Activated naive CD4-positive, alpha-beta T cell treated with anti-CD3 and anti-CD28 coated beads, Interleukin-2, amount 50 U/mL, for 24 hours (primary cell): ENCODE data around the gene GAPDHS.
A peak's percentile ranks its signal among the peaks of the same experiment; 100 is the strongest.

Experiments used
- H3K27ac Mint-ChIP-seq: one replicate; pipeline ENCODE4 v1.8.0; 2021; ENCODE audit warnings: mild to moderate bottlenecking, mixed read lengths
- H3K27me3 Mint-ChIP-seq: one replicate; pipeline ENCODE4 v1.8.0; 2021; ENCODE audit warnings: mixed read lengths
- H3K36me3 Mint-ChIP-seq: one replicate; pipeline ENCODE4 v1.8.0; 2021; ENCODE audit warnings: mixed read lengths
- H3K4me1 Mint-ChIP-seq: one replicate; pipeline ENCODE4 v1.8.0; 2021; ENCODE audit warnings: mixed read lengths
- H3K4me3 Mint-ChIP-seq: one replicate; pipeline ENCODE4 v1.8.0; 2021; ENCODE audit warnings: mild to moderate bottlenecking, mixed read lengths
- H3K9me3 Mint-ChIP-seq: one replicate; pipeline ENCODE4 v1.8.0; 2021; ENCODE audit warnings: mixed read lengths

The GAPDHS gene

DNA sequence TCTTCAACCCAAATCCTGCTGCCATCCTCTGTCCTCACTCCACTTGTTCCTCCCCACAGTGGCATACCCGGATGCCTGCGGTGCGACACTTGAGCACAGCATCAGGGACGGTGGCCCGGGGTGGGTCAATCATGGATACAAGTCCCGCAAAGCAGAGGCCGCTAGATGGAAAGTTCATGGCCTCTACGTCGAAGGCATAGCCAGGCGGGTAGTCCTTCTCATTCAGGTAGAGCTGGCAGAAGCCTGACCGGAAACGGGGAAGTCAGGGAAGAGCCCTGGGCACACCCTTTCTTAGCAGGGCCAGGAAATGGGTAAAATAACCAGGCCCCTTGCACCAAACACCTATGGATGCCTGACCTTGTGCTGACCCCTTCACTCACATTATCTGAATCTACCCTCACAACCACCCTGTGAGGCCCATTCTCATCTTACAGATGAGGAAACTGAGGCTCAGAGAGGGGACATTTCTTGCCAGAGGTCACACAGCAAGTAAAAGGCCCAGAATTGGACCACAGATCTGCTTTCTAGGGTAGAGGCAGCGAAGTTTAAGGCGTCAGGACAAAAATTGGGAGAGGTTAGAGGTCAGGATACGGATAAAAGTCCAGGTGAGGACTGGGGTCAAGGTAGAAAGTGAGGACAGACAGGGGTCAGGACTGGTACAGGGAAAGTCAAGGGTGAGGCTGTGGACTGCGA is 23.7 kb downstream of the GAPDHS start:
- Mint-ChIP-seq H3K36me3 (peaks cover under 1% of the 10 kb centered on the region), H3K4me3 (peak overlapping the region; percentile 80), H3K27me3 (peaks cover 24% of the 10 kb centered on the region), H3K9me3 (no peaks in the 10 kb centered on the region), H3K27ac (no peak overlapping the region), H3K4me1 (peaks cover 9% of the 10 kb centered on the region)

DNA sequence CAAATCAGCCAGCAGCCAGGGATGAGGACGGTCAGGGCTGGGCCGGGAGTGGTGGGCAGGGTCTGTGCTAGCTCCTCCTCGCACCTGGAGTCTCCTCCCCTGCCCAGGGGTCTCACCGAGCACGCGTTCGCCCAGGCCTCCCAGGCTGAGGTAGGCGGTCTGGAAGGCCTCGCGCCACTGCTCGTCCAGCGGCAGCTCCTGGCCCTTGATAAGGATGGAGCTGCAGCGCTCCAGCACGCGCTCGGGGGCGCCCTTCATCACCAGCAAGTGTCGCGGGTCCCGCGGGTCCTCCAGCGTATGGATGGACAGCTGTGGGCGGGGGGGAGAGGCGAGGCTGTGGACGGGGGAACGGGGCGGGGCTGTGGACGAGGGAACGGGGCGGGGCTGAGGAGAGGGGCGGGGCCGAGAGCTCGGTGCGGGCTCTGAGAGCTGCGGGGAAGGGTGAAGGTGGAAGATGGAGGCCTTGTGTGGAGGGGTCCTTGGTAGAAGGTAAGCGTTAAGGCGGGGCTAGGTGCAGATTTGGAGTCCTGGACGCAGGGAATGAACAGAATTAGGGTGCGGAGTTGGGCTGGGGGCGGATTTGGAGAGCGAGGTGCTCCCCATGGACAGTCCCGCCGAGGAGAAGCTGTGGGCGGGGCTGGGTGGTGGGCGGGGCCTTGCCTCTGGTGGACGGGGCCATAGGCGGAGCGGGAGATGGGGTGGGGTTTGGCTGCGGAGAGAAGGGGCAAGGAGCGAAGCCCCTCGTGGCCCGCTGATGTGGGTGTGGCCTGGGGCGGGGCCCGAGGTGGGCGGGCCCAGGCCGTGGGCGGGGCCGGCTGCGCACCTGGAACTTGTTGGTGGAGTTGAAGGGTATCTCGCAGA is 24.5 kb downstream of the GAPDHS start:
- Mint-ChIP-seq H3K27ac (no peak overlapping the region), H3K36me3 (peaks cover 2% of the 10 kb centered on the region), H3K4me3 (peak overlapping the region; percentile 83), H3K27me3 (peaks cover 30% of the 10 kb centered on the region), H3K4me1 (peaks cover 9% of the 10 kb centered on the region), H3K9me3 (no peaks in the 10 kb centered on the region)

DNA sequence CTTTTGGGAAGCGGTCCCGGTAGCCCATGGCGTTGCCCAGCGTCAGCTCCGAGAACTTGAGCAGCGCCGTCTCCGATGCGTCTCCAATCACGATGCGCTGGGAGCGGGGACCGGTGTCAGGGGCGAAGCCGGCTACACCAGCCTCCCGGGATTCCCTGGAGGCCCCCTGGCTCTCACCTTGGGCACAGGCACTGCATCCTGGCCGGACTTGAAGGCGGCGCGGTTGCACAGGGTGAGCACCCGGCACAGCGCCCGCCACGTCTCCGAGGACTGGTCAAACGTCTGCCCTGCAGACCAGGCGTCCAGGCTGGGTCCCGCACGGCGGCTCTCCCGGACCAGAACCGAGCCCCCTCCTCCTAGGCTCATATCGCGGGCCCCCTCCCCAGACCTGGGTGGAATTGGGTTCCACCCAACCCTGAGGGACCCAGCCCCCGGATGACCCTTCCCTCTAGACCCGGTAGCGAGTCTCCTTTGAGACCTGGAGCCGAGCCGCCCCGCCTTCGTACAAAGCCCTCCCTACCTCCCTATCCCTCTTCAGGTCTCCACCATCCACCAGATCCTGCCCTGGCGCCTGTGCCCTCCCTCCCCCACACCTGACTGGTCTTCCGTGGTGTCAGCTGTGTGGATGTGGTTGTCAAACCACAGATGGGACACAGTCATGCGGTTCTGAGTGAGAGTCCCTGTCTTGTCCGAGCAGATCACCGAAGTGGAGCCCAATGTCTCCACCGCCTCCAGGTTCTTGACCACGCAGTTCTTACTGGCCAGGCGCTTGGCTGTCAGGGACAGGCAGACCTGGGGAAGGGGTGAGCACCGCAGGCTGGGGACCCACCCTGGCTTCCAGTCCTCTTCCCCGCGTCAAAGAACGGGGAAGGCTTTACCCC is 25.4 kb downstream of the GAPDHS start:
- Mint-ChIP-seq H3K36me3 (peaks cover 2% of the 10 kb centered on the region), H3K27ac (no peak overlapping the region), H3K27me3 (peaks cover 31% of the 10 kb centered on the region), H3K9me3 (no peaks in the 10 kb centered on the region), H3K4me1 (peaks cover 9% of the 10 kb centered on the region), H3K4me3 (no peak overlapping the region)

DNA sequence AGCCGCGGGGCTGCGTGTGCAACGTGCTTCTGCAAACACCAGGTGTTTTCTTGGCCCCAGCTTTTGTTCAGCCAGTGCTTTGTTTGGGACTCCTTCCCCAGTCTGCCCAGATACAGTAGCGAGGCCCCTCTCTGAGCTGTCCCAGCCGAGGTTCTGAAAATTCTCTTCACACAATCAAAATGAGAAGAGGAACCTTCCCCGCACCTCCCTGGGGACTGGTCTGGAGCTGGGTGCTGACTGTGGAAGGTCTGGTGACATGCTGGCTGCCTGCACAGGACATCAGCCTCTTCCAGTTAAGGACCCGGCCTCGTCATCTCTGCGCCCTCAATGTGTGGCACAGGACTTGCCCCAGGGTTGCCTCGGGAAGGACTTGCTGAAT is 26.0 kb downstream of the GAPDHS start:
- Mint-ChIP-seq H3K9me3 (no peaks in the 10 kb centered on the region), H3K27me3 (peaks cover 34% of the 10 kb centered on the region)

DNA sequence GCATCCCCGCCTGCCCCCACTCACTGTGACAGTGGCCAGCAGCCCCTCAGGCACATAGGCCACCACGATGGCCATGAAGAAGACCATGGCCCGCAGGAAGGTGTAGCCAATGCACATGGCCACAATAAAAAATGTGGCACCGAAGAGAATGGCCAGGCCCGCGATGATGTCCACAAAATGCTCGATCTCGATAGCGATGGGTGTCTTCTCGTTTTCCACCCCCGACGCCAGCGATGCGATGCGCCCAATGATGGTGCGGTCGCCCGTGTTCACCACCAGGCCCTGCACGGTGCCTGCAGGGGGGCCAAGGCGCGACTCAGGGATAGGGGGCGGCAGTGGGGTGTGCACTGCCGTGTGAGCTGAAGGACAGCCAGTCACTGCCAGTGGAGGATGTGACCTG is 26.5 kb downstream of the GAPDHS start:
- H3K4me1 Mint-ChIP-seq = peaks cover 9% of the 10 kb centered on the region
- H3K27ac Mint-ChIP-seq = no peak overlapping the region
- H3K9me3 Mint-ChIP-seq = no peaks in the 10 kb centered on the region
- H3K4me3 Mint-ChIP-seq = no peak overlapping the region
- peaks cover 2% of the 10 kb centered on the region for H3K36me3 Mint-ChIP-seq
- H3K27me3 Mint-ChIP-seq = peaks cover 34% of the 10 kb centered on the region

More for the DNA sequence above, 26.0 kb downstream of the GAPDHS start:
- no peak overlapping the region for H3K4me3 Mint-ChIP-seq
- H3K27ac Mint-ChIP-seq = peak overlapping the region; percentile 26
- peaks cover 9% of the 10 kb centered on the region for H3K4me1 Mint-ChIP-seq
- peaks cover 2% of the 10 kb centered on the region for H3K36me3 Mint-ChIP-seq

DNA sequence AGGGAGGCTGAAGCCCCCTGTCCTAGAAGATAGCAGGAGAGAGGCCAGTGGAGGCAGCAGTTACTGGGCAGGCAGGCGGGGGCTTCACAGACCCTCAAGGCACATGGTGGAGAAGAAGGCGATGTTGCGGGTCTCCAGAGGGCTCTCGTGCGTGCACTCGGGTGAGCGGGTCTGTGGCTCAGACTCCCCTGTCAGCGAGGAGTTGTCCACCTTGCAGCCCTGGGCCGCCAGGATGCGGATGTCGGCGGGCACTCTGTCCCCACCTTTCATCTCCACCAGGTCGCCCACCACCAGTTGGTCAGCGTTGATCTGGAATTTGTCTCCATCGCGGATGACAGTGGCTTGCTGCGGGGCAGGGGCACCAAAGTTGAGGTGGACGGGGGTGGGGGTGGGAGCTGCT is 27.0 kb downstream of the GAPDHS start:
- Mint-ChIP-seq H3K9me3 (no peaks in the 10 kb centered on the region), H3K4me1 (peaks cover 9% of the 10 kb centered on the region), H3K36me3 (peaks cover 2% of the 10 kb centered on the region), H3K4me3 (no peak overlapping the region), H3K27ac (no peak overlapping the region), H3K27me3 (peaks cover 34% of the 10 kb centered on the region)

DNA sequence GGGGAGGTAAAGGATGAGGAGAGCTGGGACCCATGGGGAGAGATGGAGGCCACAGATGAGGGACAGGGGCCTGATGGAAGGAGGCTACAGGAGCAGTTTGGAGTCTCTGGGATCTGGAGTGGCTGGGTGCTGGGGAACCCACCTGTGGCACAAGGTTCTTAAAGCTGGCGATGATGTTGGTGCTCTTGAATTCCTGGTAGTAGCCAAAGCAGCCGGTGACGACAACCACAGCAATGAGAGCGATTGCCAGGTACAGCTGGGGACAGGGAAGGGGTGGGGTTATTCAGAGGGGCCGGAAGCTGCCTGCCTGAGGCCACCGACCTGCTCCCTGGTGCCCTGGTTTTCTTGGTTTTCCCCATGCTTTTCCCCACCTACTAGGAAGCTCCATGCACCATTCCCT is 27.4 kb downstream of the GAPDHS start:
- Mint-ChIP-seq H3K4me3 (no peak overlapping the region), H3K36me3 (peaks cover 2% of the 10 kb centered on the region), H3K9me3 (no peaks in the 10 kb centered on the region), H3K4me1 (peaks cover 9% of the 10 kb centered on the region), H3K27ac (no peak overlapping the region), H3K27me3 (peaks cover 35% of the 10 kb centered on the region)

DNA sequence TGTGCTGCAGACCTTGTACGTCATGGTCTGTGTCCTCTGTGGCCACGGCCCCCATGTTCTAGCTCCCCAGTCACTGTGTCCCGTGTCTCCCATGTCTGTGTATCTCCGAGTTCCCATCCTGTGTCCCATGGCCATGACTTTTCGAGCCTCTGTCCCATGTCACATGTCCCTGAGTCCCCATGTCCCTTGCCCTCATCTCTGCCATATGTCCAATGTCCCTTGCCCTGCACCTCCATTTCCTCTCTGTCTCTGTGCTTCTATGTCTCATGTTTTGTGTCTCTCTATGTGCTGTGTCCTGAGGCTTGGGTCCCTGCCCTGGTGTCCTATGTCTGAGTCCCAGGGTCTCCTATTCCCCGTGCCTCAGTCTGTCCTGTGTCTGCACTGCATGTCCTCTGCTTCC is 28.2 kb downstream of the GAPDHS start:
- Mint-ChIP-seq H3K4me3 (no peak overlapping the region), H3K9me3 (no peaks in the 10 kb centered on the region), H3K27ac (no peak overlapping the region), H3K4me1 (peaks cover 9% of the 10 kb centered on the region), H3K27me3 (peaks cover 35% of the 10 kb centered on the region), H3K36me3 (peaks cover 2% of the 10 kb centered on the region)

DNA sequence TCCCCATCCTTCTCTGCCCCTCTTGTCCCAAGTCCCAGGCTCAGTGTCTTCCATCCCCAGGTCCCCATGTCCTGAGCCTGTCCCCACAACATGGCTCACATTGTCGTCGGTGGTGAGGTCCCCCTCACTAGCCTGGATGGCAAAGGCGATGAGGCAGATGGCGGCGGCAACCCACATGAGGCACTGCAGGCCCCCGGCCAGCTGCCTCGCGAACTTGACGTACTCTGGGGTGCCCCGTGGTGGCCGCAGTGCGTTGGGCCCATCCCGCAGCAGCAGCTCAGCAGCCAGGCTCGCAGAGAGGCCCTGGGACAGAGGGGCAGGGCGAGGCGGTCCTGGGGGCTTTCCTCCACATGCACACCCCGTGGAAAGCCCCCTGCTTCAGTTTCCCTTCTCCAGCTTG is 29.1 kb downstream of the GAPDHS start:
- H3K27ac Mint-ChIP-seq = no peak overlapping the region
- peaks cover 36% of the 10 kb centered on the region for H3K27me3 Mint-ChIP-seq
- no peaks in the 10 kb centered on the region for H3K9me3 Mint-ChIP-seq
- H3K4me3 Mint-ChIP-seq = no peak overlapping the region
- peaks cover 5% of the 10 kb centered on the region for H3K4me1 Mint-ChIP-seq
- peaks cover 2% of the 10 kb centered on the region for H3K36me3 Mint-ChIP-seq

DNA sequence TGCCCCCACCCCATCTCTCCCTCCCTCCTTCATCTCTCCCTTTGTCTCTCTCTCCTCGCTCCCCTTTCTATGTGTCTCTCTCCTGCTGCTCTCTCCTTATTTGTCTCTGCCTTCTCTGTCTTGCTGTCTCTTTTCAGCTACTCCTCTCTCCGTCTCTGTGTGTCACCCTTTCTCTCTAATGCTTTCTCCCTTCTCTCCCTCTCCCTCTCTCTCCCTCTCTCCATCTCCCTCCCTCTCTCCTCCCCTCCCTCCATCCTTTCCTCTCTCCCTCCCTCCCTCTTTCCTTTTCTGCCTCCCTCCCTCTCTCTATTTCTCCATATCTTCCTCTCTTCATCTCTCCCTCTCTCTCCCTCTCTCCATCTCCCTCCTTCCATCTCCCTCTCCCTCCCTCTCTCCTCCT is 29.5 kb downstream of the GAPDHS start:
- Mint-ChIP-seq H3K27ac (no peak overlapping the region), H3K27me3 (peaks cover 35% of the 10 kb centered on the region), H3K9me3 (no peaks in the 10 kb centered on the region), H3K4me1 (peaks cover 4% of the 10 kb centered on the region), H3K36me3 (peaks cover 2% of the 10 kb centered on the region), H3K4me3 (no peak overlapping the region)

DNA sequence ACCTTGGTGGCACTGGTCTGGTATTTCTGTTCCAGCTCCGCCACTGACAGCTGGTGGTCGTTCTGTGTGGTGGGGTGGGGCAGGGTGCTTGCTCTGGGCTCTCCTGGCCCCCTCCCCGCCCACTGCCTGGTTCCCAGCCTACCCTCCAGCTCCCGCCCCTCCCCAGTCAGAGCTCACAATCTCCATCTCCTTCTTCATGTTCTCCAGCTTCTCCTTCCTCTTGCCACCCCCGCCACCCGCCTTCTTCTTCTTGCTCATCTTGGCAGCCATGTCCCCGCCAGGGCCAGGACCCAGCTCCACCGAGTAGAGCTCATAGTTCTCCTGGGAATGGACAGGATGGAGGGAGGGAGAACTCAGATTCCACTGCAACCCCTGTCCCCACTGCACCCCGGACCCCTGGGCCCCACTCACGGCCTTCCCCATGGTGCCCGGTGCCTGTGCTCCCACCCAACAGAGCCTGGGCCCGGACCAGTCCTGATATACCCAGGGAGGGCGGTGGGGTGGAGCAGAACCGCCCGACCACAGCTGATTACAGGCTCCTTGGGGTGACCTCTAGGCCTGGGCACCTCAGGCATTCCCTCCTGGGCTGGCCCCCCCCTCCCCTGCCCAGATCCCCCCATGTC is 30.1 kb downstream of the GAPDHS start, which contains the start of gene ATP4A:
ATP4A (minus strand) TSS at position 452 of the 623 bp plus-strand sequence; CDS start at position 423, 29 bp downstream.
- Mint-ChIP-seq H3K27me3 (peaks cover 34% of the 10 kb centered on the region), H3K4me3 (no peak within 1 kb of the TSS), H3K27ac (no peak within 1 kb of the TSS), H3K4me1 (peaks cover 4% of the 10 kb centered on the region), H3K9me3 (no peaks in the 10 kb centered on the region), H3K36me3 (peaks cover 2% of the 10 kb centered on the region)

DNA sequence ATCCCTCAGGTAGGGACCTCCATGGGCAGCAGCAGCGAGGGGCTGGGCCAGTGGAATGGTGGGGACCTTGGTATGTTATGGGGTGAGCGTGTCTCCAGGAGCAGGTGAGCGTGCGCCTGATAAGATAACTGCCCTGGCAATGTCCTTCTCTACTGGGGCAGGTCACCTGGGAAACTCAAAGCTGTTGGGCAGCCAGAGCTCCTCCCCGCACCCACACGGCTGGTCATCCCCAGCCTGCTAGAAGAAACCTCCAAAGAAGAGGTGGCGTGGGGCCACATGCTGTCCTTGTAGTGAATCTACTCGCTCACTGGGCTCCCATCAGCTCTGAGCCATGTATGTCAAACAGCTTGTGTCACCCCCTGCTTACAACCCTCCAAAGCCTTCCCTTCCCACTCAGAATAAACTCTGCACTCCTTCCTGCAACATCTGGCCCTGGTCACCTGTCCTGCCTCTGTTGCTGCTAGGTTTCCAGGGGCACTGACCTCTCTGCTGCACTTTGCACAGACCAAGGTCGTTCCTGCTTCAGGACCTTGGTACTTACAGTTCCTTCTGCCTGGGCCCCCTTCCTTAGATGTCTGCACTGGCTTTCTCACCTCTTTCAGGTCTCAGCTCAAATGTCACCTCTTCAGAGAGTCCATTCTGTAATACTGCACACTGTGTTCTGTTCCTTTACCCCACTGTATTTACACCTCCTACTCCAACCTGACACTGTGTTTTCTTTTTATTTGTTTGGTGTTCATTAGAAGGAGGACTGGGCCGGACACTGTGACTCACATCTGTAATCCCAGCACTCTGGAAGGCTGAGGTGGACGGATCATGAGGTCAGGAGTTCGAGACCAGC is 32.0 kb downstream of the GAPDHS start:
- peaks cover 28% of the 10 kb centered on the region for H3K27me3 Mint-ChIP-seq
- no peak overlapping the region for H3K4me3 Mint-ChIP-seq
- H3K27ac Mint-ChIP-seq = no peak overlapping the region
- peaks cover 2% of the 10 kb centered on the region for H3K36me3 Mint-ChIP-seq
- H3K9me3 Mint-ChIP-seq = no peaks in the 10 kb centered on the region
- H3K4me1 Mint-ChIP-seq = no peaks in the 10 kb centered on the region

DNA sequence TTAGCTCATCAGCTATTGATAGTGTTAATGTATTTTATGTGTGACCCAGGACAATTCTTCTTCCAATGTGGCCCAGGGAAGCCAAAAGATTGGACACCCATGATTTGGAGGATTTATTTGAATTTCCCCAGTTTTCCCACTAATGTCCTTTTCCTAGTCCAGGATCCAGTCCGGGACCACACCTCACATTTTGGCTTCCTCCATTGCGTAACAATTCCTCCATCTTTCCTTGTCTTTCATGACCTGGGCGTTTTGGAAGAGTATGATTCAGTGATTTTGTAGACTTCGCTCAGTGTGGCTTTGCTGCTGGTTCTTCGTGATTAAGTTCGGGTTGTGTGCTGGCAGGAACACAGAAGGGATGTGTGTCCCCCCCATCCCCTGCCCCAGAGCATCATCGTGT is 33.5 kb downstream of the GAPDHS start:
- H3K36me3 Mint-ChIP-seq = peaks cover 2% of the 10 kb centered on the region
- no peak overlapping the region for H3K4me3 Mint-ChIP-seq
- H3K4me1 Mint-ChIP-seq = no peaks in the 10 kb centered on the region
- H3K9me3 Mint-ChIP-seq = no peaks in the 10 kb centered on the region
- peaks cover 17% of the 10 kb centered on the region for H3K27me3 Mint-ChIP-seq
- H3K27ac Mint-ChIP-seq = no peak overlapping the region

DNA sequence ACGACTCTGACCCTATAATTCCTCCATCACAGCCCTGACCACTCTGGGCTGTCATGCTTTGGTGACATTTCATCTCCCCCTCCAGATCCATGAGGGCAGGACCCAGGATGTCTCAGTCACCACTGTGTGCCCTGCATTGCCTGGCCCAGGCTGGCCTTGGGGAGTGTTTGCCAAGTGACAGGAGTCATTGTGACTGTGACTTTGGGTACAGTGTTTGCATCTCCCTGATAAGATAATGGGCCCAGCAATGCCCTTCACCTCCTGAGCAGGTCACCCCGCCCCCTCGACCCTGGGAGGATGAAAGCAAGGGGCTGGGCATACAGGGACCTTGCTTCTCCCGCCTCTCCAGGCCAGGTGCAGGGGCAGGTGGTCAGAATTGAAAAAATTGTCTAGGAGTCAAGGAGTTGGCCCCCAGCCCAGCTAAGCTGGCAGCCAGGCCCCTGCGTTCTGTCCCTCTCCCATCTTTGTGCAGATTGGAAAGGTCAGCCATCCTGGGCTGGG is 36.1 kb downstream of the GAPDHS start:
- H3K4me1 Mint-ChIP-seq = no peaks in the 10 kb centered on the region
- peaks cover 6% of the 10 kb centered on the region for H3K27me3 Mint-ChIP-seq
- H3K4me3 Mint-ChIP-seq = no peak overlapping the region
- H3K27ac Mint-ChIP-seq = no peak overlapping the region
- H3K36me3 Mint-ChIP-seq = no peaks in the 10 kb centered on the region
- H3K9me3 Mint-ChIP-seq = no peaks in the 10 kb centered on the region
